ENCODE measurements around the gene PIP4P1. TPM values are rescaled to one million over a fixed set of nuclear protein-coding genes. Genes with fewer than 3 reads are reported as not detected.

Gene PIP4P1
- total RNA-seq, 1 donor from 2014 or later = 38.4 TPM

- Mint-ChIP-seq H3K27ac (no peak overlapping the region), H3K36me3 (peaks cover 7% of the 10 kb centered on the region), H3K9me3 (no peaks in the 10 kb centered on the region), H3K27me3 (peaks cover 15% of the 10 kb centered on the region), H3K4me1 (ENCODE audit: unreplicated experiment) (no peaks in the 10 kb centered on the region), H3K4me3 (no peak overlapping the region)
- TF ChIP-seq, protein P1, sequence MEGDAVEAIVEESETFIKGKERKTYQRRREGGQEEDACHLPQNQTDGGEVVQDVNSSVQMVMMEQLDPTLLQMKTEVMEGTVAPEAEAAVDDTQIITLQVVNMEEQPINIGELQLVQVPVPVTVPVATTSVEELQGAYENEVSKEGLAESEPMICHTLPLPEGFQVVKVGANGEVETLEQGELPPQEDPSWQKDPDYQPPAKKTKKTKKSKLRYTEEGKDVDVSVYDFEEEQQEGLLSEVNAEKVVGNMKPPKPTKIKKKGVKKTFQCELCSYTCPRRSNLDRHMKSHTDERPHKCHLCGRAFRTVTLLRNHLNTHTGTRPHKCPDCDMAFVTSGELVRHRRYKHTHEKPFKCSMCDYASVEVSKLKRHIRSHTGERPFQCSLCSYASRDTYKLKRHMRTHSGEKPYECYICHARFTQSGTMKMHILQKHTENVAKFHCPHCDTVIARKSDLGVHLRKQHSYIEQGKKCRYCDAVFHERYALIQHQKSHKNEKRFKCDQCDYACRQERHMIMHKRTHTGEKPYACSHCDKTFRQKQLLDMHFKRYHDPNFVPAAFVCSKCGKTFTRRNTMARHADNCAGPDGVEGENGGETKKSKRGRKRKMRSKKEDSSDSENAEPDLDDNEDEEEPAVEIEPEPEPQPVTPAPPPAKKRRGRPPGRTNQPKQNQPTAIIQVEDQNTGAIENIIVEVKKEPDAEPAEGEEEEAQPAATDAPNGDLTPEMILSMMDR (conservative IDR thresholded peaks at IDR 0.05) = no peak
- no peak for DNase-seq (ENCODE audit: extremely low spot score, unreplicated experiment)
These were observed 20.8 kb downstream of the PIP4P1 start for GRCh38 chr14:20440465-20440864.

- H3K27me3 Mint-ChIP-seq = peaks cover 15% of the 10 kb centered on the region
- peaks cover 7% of the 10 kb centered on the region for H3K36me3 Mint-ChIP-seq
- no peaks in the 10 kb centered on the region for H3K4me1 Mint-ChIP-seq (ENCODE audit: unreplicated experiment)
- H3K9me3 Mint-ChIP-seq = no peaks in the 10 kb centered on the region
- TF ChIP-seq, protein P1 (conservative IDR thresholded peaks at IDR 0.05) = no peak
- no peak overlapping the region for H3K27ac Mint-ChIP-seq
- no peak for DNase-seq (ENCODE audit: extremely low spot score, unreplicated experiment)
- no peak overlapping the region for H3K4me3 Mint-ChIP-seq
These were observed 22.6 kb downstream of the PIP4P1 start for GRCh38 chr14:20438664-20439063.

- Mint-ChIP-seq H3K4me1 (ENCODE audit: unreplicated experiment) (no peaks in the 10 kb centered on the region), H3K36me3 (no peaks in the 10 kb centered on the region), H3K27me3 (peaks cover 15% of the 10 kb centered on the region), H3K9me3 (no peaks in the 10 kb centered on the region), H3K4me3 (no peak overlapping the region), H3K27ac (no peak overlapping the region)
- TF ChIP-seq, protein P1 (conservative IDR thresholded peaks at IDR 0.05) = no peak
- no peak for DNase-seq (ENCODE audit: extremely low spot score, unreplicated experiment)
These were observed 24.9 kb downstream of the PIP4P1 start for GRCh38 chr14:20436363-20436755.

- TF ChIP-seq, protein P1 (conservative IDR thresholded peaks at IDR 0.05) = no peak
- no peak within 1 kb of the TSS for H3K4me3 Mint-ChIP-seq
These were observed 25.5 kb downstream of the PIP4P1 start, which contains the start of gene KLHL33 for GRCh38 chr14:20435582-20436362. TSS of gene KLHL33 (minus strand) at chr14:20436166. CDS start at chr14:20435811, 355 bp downstream.

DNA sequence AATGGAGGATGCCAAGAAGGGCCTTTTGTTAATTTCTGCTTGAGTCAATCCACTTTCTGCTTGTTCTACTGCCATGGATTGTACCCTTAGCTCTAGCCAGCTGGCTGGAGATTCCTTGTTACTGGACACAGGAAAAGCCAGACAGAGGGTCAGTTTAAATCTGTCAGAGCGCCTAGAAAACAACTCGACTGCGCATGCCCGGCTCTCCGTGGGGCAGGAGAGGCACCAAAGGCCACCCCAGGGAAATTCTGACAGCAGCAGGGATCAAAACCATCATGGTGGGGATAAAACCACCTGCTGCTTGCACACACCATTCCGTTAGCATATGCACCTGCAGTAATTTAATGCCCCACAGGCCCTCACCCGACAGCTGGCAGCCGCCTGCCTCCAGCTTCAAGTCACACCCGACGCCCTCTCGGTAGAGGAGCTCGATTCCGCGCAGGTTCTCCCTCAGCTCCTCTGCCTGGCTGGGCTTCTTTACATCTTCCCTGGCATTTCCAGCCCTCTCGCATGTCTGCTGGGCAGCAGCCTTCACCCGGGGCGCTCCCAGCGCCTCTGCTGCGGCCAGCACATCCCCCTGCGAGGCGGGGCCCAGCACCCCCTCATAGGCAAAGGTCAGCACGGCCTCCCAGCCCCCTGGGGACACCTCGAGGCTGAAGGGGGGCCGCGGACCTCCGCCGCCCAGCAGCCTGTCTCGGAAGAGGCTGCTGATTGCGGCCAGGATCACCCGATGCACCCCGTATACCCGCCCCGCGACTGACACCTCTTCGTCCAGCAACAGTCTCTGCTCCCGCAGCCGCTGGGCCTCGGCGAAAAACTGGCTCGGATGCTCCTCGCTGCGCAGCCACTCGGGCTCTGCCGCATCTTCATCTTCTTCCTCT lies 26.3 kb downstream of the PIP4P1 start:
- H3K9me3 Mint-ChIP-seq = no peaks in the 10 kb centered on the region
- TF ChIP-seq, protein P1 (conservative IDR thresholded peaks at IDR 0.05) = no peak
- peaks cover 13% of the 10 kb centered on the region for H3K27me3 Mint-ChIP-seq
- no peak for DNase-seq (ENCODE audit: extremely low spot score, unreplicated experiment)
- no peak overlapping the region for H3K4me3 Mint-ChIP-seq
- no peaks in the 10 kb centered on the region for H3K4me1 Mint-ChIP-seq (ENCODE audit: unreplicated experiment)
- H3K36me3 Mint-ChIP-seq = no peaks in the 10 kb centered on the region
- no peak overlapping the region for H3K27ac Mint-ChIP-seq

More at GRCh38 chr14:20435582-20436362, 25.5 kb downstream of the PIP4P1 start, which contains the start of gene KLHL33:
- H3K27me3 Mint-ChIP-seq = peaks cover 15% of the 10 kb centered on the region
- no peaks in the 10 kb centered on the region for H3K9me3 Mint-ChIP-seq
- H3K27ac Mint-ChIP-seq = no peak within 1 kb of the TSS
- H3K36me3 Mint-ChIP-seq = no peaks in the 10 kb centered on the region
- DNase-seq (ENCODE audit: extremely low spot score, unreplicated experiment) = no peak
- no peaks in the 10 kb centered on the region for H3K4me1 Mint-ChIP-seq (ENCODE audit: unreplicated experiment)
